ENCODE measurements around the gene KRTAP10-6.
"Not testable (repeated sequence)": the region's sequence is repeated elsewhere in the genome, so short reads cannot be mapped to it uniquely, and the experiment has no call there.

The KRTAP10-6 gene

GRCh38 chr21:44558695-44559094, 33.6 kb downstream of the KRTAP10-6 start, which contains the start of gene KRTAP10-3:
Gene KRTAP10-3, minus strand, starts transcription at chr21:44558795. Its CDS starts 80 bp downstream, at chr21:44558715.
- Histone ChIP-seq H3K4me1 (no peaks in the 10 kb centered on the region), H3K27ac (no peak within 1 kb of the TSS), H3K36me3 (no peaks in the 10 kb centered on the region), H3K27me3 (peaks cover 0 to 32% of the 10 kb centered on the region in 2 donors), H3K4me3 (no peak within 1 kb of the TSS), H3K9me3 (peaks cover 0 to 7% (median 3%) of the 10 kb centered on the region in 3 donors)
- DNase-seq: no peak
- intact Hi-C loops (cut with DNase I; ENCODE audit: low total_unique reads): no loop called here
- TF ChIP-seq CTCF (IDR thresholded peaks at IDR 0.05): no peak

GRCh38 chr21:44558329-44558675, 34.0 kb downstream of the KRTAP10-6 start:
- intact Hi-C loops (cut with DNase I; ENCODE audit: low total_unique reads); H3K9me3 ChIP-seq; H3K4me1 ChIP-seq; H3K36me3 ChIP-seq; H3K27ac ChIP-seq; H3K4me3 ChIP-seq: not testable (repeated sequence)
- peaks cover 0 to 32% of the 10 kb centered on the region in 2 donors for H3K27me3 ChIP-seq
- DNase-seq: peak in 1 of 2 donors; percentile 39

- no peak overlapping the region for H3K4me3 ChIP-seq
- DNase-seq: peak in 1 of 2 donors; percentile 40
- peaks cover 0 to 32% of the 10 kb centered on the region in 2 donors for H3K27me3 ChIP-seq
- TF ChIP-seq CTCF (IDR thresholded peaks at IDR 0.05): no peak
- H3K4me1 ChIP-seq: no peaks in the 10 kb centered on the region
- peaks cover 0 to 7% (median 3%) of the 10 kb centered on the region in 3 donors for H3K9me3 ChIP-seq
- intact Hi-C loops (cut with DNase I; ENCODE audit: low total_unique reads): no loop called here
- no peaks in the 10 kb centered on the region for H3K36me3 ChIP-seq
- H3K27ac ChIP-seq: no peak overlapping the region
These were observed 34.6 kb downstream of the KRTAP10-6 start for GRCh38 chr21:44557491-44558328.

- H3K27ac ChIP-seq: no peak overlapping the region
- TF ChIP-seq CTCF (IDR thresholded peaks at IDR 0.05): no peak
- peaks cover 0 to 7% (median 3%) of the 10 kb centered on the region in 3 donors for H3K9me3 ChIP-seq
- H3K36me3 ChIP-seq: no peaks in the 10 kb centered on the region
- H3K4me1 ChIP-seq: no peaks in the 10 kb centered on the region
- no peak overlapping the region for H3K4me3 ChIP-seq
- no peak for DNase-seq
- peaks cover 0 to 36% of the 10 kb centered on the region in 2 donors for H3K27me3 ChIP-seq
- intact Hi-C loops (cut with DNase I; ENCODE audit: low total_unique reads): no loop called here
These were observed 35.4 kb downstream of the KRTAP10-6 start for GRCh38 chr21:44556879-44557278.

- intact Hi-C loops (cut with DNase I; ENCODE audit: low total_unique reads): no loop called here
- H3K4me1 ChIP-seq: no peaks in the 10 kb centered on the region
These were observed 37.0 kb downstream of the KRTAP10-6 start for GRCh38 chr21:44555200-44555875.

More at GRCh38 chr21:44555200-44555875, 37.0 kb downstream of the KRTAP10-6 start:
- no peak for DNase-seq
- no peaks in the 10 kb centered on the region for H3K36me3 ChIP-seq
- peaks cover 0 to 50% of the 10 kb centered on the region in 2 donors for H3K27me3 ChIP-seq
- no peak for TF ChIP-seq CTCF (IDR thresholded peaks at IDR 0.05)
- peaks cover 0 to 7% (median 3%) of the 10 kb centered on the region in 3 donors for H3K9me3 ChIP-seq
- no peak overlapping the region for H3K4me3 ChIP-seq
- no peak overlapping the region for H3K27ac ChIP-seq

Data from tibial artery (tissue), 4 donors.